HEK293T (cell line): Measurements from ENCODE around the gene CDADC1.
"Not testable (repeated sequence)": the region's sequence is repeated elsewhere in the genome, so short reads cannot be mapped to it uniquely, and the experiment has no call there.

Experiments used
- CTCF ChIA-PET: fragments of 350-600 bp; formaldehyde crosslinking; extraction: SDS; loops from one replicate; lab custom pipeline; 2021; ENCODE audit warnings: antibody characterized with exemption, inconsistent platforms; lab: Yijun Ruan, JAX
- POLR2A ChIA-PET: fragments of 350-600 bp; formaldehyde crosslinking; extraction: SDS; loops from one replicate; lab custom pipeline; 2020; ENCODE audit warnings: antibody characterized with exemption, inconsistent platforms; lab: Yijun Ruan, JAX
- DNase-seq: peaks from one replicate; pipeline ENCODE4 v3.0.0; 2012; ENCODE audit warnings: mixed read lengths; ENCODE audit errors: extremely low spot score
- ARNT ChIP-seq: fragments of 450-650 bp; IDR thresholded peaks from 2 replicates; pipeline ENCODE4 v1.6.1; 2017; ENCODE audit warnings: mild to moderate bottlenecking
- BHLHE40 ChIP-seq: fragments of 450-650 bp; IDR thresholded peaks from 2 replicates; pipeline ENCODE4 v1.6.1; 2016; ENCODE audit warnings: mild to moderate bottlenecking, moderate library complexity, borderline replicate concordance
- CTBP1 ChIP-seq: fragments of 450-650 bp; IDR thresholded peaks from 2 replicates; pipeline ENCODE4 v1.6.1; 2016; ENCODE audit warnings: borderline replicate concordance
- ELF4 ChIP-seq: fragments of 450-650 bp; IDR thresholded peaks from 2 replicates; pipeline ENCODE4 v1.6.1; 2017; ENCODE audit warnings: antibody characterized with exemption
- FOXA1 ChIP-seq: fragments of 450-650 bp; IDR thresholded peaks from 2 replicates; pipeline ENCODE4 v1.6.1; 2016; ENCODE audit warnings: mild to moderate bottlenecking
- FOXK2 ChIP-seq: fragments of 450-650 bp; IDR thresholded peaks from 2 replicates; pipeline ENCODE4 v1.6.1; 2016; ENCODE audit warnings: mild to moderate bottlenecking
- FOXM1 ChIP-seq: fragments of 450-650 bp; IDR thresholded peaks from 2 replicates; pipeline ENCODE4 v1.6.1; 2017; ENCODE audit warnings: mild to moderate bottlenecking, borderline replicate concordance
- HDGF ChIP-seq: fragments of 450-650 bp; IDR thresholded peaks from 2 replicates; pipeline ENCODE4 v1.6.1; 2017; ENCODE audit warnings: antibody characterized with exemption, borderline replicate concordance
- L3MBTL2 ChIP-seq: fragments of 450-650 bp; conservative IDR thresholded peaks from 2 replicates; pipeline ENCODE4 v1.6.1; 2016; ENCODE audit warnings: mild to moderate bottlenecking
- LEF1 ChIP-seq: fragments of 450-650 bp; IDR thresholded peaks from 2 replicates; pipeline ENCODE4 v1.6.1; 2017; ENCODE audit warnings: mild to moderate bottlenecking, borderline replicate concordance
- NFRKB ChIP-seq: fragments of 450-650 bp; IDR thresholded peaks from 2 replicates; pipeline ENCODE4 v1.6.1; 2016; ENCODE audit warnings: mild to moderate bottlenecking, moderate library complexity
- SP1 ChIP-seq: fragments of 450-650 bp; IDR thresholded peaks from 2 replicates; pipeline ENCODE4 v1.6.1; 2017
- SUZ12 ChIP-seq: fragments of 450-650 bp; IDR thresholded peaks from 2 replicates; pipeline ENCODE4 v1.6.1; 2016; ENCODE audit warnings: mild to moderate bottlenecking
- TARDBP ChIP-seq: fragments of 450-650 bp; IDR thresholded peaks from 2 replicates; pipeline ENCODE4 v1.6.1; 2016
- ZNF384 ChIP-seq: fragments of 450-650 bp; IDR thresholded peaks from 2 replicates; pipeline ENCODE4 v1.6.1; 2016
- TF ChIP-seq, protein P1 (sequence below): fragments of 450-650 bp; IDR thresholded peaks from 2 replicates; pipeline ENCODE4 v1.6.1; 2016

Gene CDADC1

DNA sequence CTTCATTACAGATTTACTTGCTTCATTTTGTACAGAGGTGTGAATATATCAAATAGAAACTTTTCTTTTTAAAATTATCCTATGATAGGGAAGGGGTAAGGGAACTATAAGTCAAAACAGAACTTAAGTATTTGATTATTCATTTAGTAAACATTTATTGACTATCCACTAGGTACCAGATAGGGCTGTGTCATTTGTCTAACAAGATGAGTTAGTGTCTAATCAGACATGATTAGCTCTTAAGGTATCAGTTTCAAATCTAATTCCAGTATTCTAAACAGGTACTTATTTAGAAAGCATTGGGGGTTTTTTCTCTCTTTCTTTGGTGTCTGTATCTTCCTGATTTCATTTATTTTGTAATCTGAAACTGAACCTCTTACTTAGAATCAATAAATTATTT lies 32.2 kb downstream of the CDADC1 start:
- ChIA-PET POLR2A (interaction anchor here (1.2 kb wide), 1 partner anchor 32 kb away, joined by 4 read pairs; the partner anchor contains the start of gene CDADC1), CTCF (interaction anchor here (0.7 to 1.5 kb wide), 2 partner anchors 33 to 1160 kb away, joined by 3 to 4 read pairs; no protein-coding TSS in a partner anchor)
- DNase-seq, result no peak
- no peak for TF ChIP-seq ELF4
- TF ChIP-seq SP1, result no peak
- TF ChIP-seq TARDBP, result no peak
- TF ChIP-seq LEF1, result no peak
- TF ChIP-seq FOXM1, result no peak
- no peak for TF ChIP-seq FOXK2
- TF ChIP-seq, protein P1, sequence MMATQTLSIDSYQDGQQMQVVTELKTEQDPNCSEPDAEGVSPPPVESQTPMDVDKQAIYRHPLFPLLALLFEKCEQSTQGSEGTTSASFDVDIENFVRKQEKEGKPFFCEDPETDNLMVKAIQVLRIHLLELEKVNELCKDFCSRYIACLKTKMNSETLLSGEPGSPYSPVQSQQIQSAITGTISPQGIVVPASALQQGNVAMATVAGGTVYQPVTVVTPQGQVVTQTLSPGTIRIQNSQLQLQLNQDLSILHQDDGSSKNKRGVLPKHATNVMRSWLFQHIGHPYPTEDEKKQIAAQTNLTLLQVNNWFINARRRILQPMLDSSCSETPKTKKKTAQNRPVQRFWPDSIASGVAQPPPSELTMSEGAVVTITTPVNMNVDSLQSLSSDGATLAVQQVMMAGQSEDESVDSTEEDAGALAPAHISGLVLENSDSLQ, result no peak
- no peak for TF ChIP-seq BHLHE40
- no peak for TF ChIP-seq CTBP1
- no peak for TF ChIP-seq NFRKB
- no peak for TF ChIP-seq ZNF384
- no peak for TF ChIP-seq SUZ12
- TF ChIP-seq ARNT, result no peak
- TF ChIP-seq L3MBTL2, result no peak
- no peak for TF ChIP-seq HDGF
- TF ChIP-seq FOXA1, result no peak

DNA sequence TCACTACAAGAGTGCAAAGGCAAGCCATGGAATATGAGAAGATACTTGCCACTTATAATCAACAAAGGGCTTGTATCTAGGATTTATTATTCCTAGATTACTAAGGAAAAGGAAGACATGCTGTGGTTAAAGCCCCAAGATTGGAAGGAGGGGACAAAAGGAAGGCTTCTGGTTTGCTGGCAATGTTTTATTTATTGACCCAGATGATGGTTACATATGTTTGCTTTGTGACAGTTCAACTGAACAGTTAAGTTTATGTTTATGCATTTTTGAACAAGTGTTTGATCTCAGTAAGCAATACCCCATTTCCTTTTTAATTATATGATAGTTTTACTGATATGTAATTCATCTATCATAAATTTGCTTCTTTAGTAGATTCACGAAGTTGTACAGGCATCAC lies 40.3 kb downstream of the CDADC1 start:
- ChIA-PET CTCF (no interaction called here), POLR2A (no interaction called here)
- no peak for DNase-seq
- TF ChIP-seq CTBP1 (no peak), FOXA1 (no peak), NFRKB (no peak), ZNF384 (no peak), LEF1 (no peak), TARDBP (no peak), SUZ12 (no peak), FOXK2 (no peak), SP1 (no peak), ELF4 (no peak)
- TF ChIP-seq, protein P1, result no peak

DNA sequence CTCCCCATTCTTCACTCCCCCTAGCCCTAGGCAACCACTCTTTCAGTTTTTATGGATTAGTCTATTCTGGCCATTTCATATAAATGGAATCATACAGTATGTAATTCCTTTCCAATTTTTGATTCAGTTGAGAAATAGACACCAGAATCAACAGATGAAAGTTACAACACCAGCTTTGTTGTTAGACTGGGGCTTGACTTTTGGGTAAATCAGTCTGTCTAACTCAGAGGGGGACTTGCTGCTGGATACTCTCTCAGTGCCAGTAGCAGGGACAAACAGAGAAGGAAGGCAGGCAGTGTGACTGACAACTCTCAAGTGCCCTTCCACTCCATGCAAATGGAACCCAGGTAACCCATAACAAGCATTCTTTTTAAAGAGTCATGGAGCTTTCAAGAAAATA lies 40.7 kb downstream of the CDADC1 start:
- ChIA-PET CTCF (no interaction called here), POLR2A (no interaction called here)
- no peak for DNase-seq
- TF ChIP-seq FOXM1, result no peak
- TF ChIP-seq, protein P1, result no peak
- TF ChIP-seq CTBP1, result no peak
- no peak for TF ChIP-seq FOXK2
- TF ChIP-seq HDGF, result no peak
- TF ChIP-seq NFRKB, result no peak
- no peak for TF ChIP-seq TARDBP
- no peak for TF ChIP-seq ZNF384

DNA sequence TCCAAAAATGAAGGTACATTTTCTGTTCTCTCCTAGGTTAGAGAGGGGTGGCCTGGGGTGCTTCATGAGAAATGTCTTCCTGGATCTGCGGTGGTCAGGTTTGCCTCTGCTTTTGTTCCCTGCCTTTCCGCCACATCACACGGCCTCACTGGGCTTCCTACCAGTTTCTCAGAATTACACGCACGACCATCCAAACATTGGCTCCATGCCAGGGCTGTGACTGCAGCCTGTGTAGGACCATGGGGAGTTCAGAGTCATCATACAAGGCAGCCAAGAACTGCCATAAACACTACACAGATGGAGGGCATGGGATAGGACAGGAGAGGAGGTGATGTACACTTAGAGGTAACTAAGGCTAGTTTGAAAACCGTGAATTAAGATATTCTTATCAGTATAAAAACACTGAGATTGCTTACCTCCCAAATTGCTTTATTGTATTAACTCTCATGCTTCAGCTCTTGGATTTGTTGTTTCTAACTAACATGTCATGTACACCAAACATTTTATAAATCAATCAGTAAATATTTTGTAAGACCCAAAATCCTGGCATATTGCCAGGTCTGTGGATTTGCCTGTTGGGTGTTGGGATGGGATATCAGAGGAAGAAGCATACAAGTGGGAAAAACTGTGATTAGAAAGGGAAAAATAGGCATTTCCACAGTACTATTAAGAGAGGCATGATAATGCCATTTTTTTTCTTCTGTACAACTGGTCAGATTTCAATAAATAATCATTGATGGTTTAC lies 45.2 kb downstream of the CDADC1 start:
- peak; percentile 28 for DNase-seq
- ChIA-PET CTCF (no interaction called here), POLR2A (no interaction called here)
- TF ChIP-seq CTBP1 (no peak), HDGF (no peak), FOXA1 (no peak), LEF1 (no peak), FOXK2 (no peak), ELF4 (no peak), NFRKB (no peak), ZNF384 (no peak), FOXM1 (no peak), SP1 (no peak), ARNT (no peak), SUZ12 (no peak), TARDBP (no peak), L3MBTL2 (no peak), BHLHE40 (no peak)
- TF ChIP-seq, protein P1, result no peak

DNA sequence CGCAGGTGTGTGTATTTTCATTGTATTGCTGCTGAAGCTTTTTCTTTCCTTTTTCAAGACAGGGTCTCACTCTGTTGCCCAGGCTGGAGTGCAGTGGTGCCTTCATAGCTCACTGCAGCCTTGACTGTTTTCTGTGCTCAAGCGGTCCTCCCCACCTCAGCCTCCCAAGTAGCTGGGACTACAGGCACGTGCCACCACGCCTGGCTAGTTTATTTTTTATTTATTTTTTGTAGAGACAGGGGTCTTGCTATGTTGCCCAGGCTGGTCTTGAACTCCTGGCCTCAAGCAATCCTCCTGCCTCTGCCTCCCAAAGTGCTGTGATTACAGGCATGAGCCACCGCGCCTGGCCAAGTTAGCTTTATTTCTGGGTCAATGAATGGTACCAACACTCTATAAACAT lies 47.0 kb downstream of the CDADC1 start:
- POLR2A ChIA-PET, DNase-seq, CTCF ChIA-PET: not testable (repeated sequence)

DNA sequence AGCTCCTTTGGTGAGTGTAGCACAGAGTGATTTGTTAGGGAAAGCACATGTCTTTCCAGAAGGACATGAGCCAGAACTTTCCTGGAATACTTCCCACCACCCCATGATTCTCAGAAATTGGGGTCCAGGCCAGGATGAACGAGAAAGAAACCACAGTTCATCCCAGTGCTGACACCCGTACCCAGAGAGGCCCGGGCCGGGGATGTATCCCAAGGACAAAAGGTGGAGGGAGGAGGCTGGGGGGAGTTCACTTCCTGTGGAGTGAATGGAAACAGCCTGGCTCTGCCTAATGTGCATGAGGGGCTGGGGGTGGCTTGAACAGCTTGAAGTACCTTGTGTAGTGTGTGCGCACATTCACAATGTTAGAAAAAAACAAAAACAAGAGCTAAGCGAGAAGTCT lies 47.5 kb downstream of the CDADC1 start:
- TF ChIP-seq, protein P1, result no peak
- TF ChIP-seq FOXK2 (no peak), ELF4 (no peak), FOXA1 (no peak), NFRKB (no peak), ZNF384 (no peak), LEF1 (no peak), HDGF (no peak), ARNT (no peak)
- ChIA-PET CTCF (interaction anchor here (0.6 kb wide), 1 partner anchor 76 kb away, joined by 3 read pairs; no protein-coding TSS in a partner anchor), POLR2A (no interaction called here)
- no peak for DNase-seq
